Measurements from ENCODE around the gene AVEN. TPM values are rescaled to one million over a fixed set of nuclear protein-coding genes. Genes with fewer than 3 reads are reported as not detected.

AVEN gene
- total and polyA plus RNA-seq, 2 of the 4 experiments (the other 2 are of a cell fraction), result 9.1 to 17.6 TPM

DNA sequence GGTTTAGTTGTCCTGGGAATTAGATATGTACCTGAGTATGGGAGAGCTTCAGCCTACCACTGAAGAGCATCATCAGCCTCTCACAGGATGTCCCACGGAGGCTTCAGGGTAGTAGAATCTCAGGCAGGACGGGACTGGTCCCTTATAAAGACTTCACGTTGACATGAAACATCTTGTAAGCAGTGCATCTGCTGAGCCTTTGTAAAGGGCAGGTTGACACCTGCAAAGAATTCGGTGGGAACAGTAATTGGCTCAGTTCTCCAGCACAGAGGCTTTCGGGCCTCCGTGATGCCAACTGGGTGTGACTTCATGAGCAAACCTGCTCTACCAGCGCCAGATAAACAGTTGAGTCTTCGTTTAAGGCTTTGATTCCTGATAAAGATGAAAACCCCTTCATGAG is 26.9 kb upstream of the AVEN start:
- TF ChIP-seq, protein P1, sequence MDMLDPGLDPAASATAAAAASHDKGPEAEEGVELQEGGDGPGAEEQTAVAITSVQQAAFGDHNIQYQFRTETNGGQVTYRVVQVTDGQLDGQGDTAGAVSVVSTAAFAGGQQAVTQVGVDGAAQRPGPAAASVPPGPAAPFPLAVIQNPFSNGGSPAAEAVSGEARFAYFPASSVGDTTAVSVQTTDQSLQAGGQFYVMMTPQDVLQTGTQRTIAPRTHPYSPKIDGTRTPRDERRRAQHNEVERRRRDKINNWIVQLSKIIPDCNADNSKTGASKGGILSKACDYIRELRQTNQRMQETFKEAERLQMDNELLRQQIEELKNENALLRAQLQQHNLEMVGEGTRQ (IDR thresholded peaks at IDR 0.05; ENCODE audit: low read depth, low read length), result no peak
- TF ChIP-seq RFX5 (IDR thresholded peaks at IDR 0.05; ENCODE audit: low read depth, low read length) (no peak), NFE2L2 (IDR thresholded peaks at IDR 0.05; ENCODE audit: low read depth, low read length) (no peak), MXI1 (IDR thresholded peaks at IDR 0.05; ENCODE audit: borderline replicate concordance, low read depth, low read length) (no peak), BHLHE40 (IDR thresholded peaks at IDR 0.05; ENCODE audit: low read depth, low read length) (no peak)
- TF ChIP-seq, protein P2, sequence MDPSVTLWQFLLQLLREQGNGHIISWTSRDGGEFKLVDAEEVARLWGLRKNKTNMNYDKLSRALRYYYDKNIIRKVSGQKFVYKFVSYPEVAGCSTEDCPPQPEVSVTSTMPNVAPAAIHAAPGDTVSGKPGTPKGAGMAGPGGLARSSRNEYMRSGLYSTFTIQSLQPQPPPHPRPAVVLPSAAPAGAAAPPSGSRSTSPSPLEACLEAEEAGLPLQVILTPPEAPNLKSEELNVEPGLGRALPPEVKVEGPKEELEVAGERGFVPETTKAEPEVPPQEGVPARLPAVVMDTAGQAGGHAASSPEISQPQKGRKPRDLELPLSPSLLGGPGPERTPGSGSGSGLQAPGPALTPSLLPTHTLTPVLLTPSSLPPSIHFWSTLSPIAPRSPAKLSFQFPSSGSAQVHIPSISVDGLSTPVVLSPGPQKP (IDR thresholded peaks at IDR 0.05; ENCODE audit: borderline replicate concordance, low read depth, low read length), result no peak
- 85% methylated on average over 5 of the region's 8 CpGs; no CpG with 5 or more reads in 1 of the 2 experiments for WGBS, 2 experiments (ENCODE audit: extremely low coverage in 2 of 2, insufficient read length in 1 of 2)
- Histone ChIP-seq H4K20me1 (ENCODE audit: insufficient read depth, low read length) (no peaks in the 10 kb centered on the region), H2AFZ (replicated peaks; ENCODE audit: low read length, poor library complexity) (no peak overlapping the region), H4K91ac (ENCODE audit: insufficient read depth, low read depth, low read length) (no peak overlapping the region), H3K79me1 (ENCODE audit: low read depth in 1 of 2, low read length in 2 of 2) (no peaks in the 10 kb centered on the region), H3K4me2 (ENCODE audit: low read depth, low read length) (no peak overlapping the region), H3K27ac (ENCODE audit: insufficient read depth, low read length) (no peak overlapping the region), H3K56ac (ENCODE audit: extremely low read depth, insufficient read depth, low read length) (no peak overlapping the region), H3K18ac (ENCODE audit: low read depth, low read length) (no peak overlapping the region), H4K8ac (ENCODE audit: low read depth in 2 of 2, low read length in 2 of 2) (no peak overlapping the region), H3K23ac (ENCODE audit: low read depth, low read length) (no peak overlapping the region), H2AK9ac (replicated peaks; ENCODE audit: low read depth, low read length, poor library complexity) (no peak overlapping the region), H3K9me1 (ENCODE audit: insufficient read depth, low read length) (no peaks in the 10 kb centered on the region), H3K36me3 (ENCODE audit: control insufficient read depth, insufficient read depth, low read length) (no peaks in the 10 kb centered on the region), H4K5ac (ENCODE audit: low read depth, low read length) (no peak overlapping the region), H3K9me3 (ENCODE audit: control insufficient read depth, insufficient read depth, low read length) (no peaks in the 10 kb centered on the region), H2AK5ac (ENCODE audit: low read depth, low read length) (no peak overlapping the region), H3K27me3 (ENCODE audit: control insufficient read depth, insufficient read depth, low read length) (no peaks in the 10 kb centered on the region), H3K4ac (ENCODE audit: low read depth, low read length) (no peak overlapping the region), H2BK20ac (ENCODE audit: low read depth, low read length) (no peak overlapping the region), H2BK15ac (ENCODE audit: low read depth, low read length) (no peak overlapping the region), H3K14ac (replicated peaks; ENCODE audit: low read depth, low read length) (no peak overlapping the region), H3K4me1 (ENCODE audit: control insufficient read depth, insufficient read depth, low read length) (no peaks in the 10 kb centered on the region), H2BK120ac (ENCODE audit: low read depth, low read length) (no peak overlapping the region), H2BK5ac (ENCODE audit: low read depth, low read length, poor library complexity, severe bottlenecking) (no peak overlapping the region), H3K4me3 (ENCODE audit: insufficient read depth, low read depth, low read length) (no peak overlapping the region), H3K9ac (ENCODE audit: low read depth, low read length) (no peak overlapping the region)
- no peak for ATAC-seq (ENCODE audit: low read depth)
- no peak for DNase-seq
- in situ Hi-C loops (cut with MboI; ENCODE audit: low sequenced_read_pairs), result loop anchor here (10.0 kb wide), 1 partner anchor 149 kb away; the partner anchor contains the start of gene KATNBL1
- POLR2A ChIA-PET (ENCODE audit: unreplicated experiment), result no interaction called here
- CTCF ChIA-PET, result interaction anchor here (1.5 kb wide), 1 partner anchor 144 kb away, joined by 3 read pairs; the partner anchor contains the start of gene KATNBL1
- intact Hi-C loops (cut with micrococcal nuclease), result loop anchor here (10.0 kb wide), 1 partner anchor 299 kb away; the partner anchor contains the start of gene LPCAT4
- no TSS peak for BruUV-seq (replicated peaks)
- dilution Hi-C loops (cut with HindIII; ENCODE audit: low sequenced_read_pairs, unreplicated experiment), result no loop called here

All from IMR-90 (cell line).